ENCODE data around the gene STAM2. TPM values are rescaled to one million over a fixed set of nuclear protein-coding genes. Genes with fewer than 3 reads are reported as not detected.
A peak's percentile ranks its signal among the peaks of the same experiment; 100 is the strongest.

STAM2 gene
- total and polyA plus RNA-seq, 2 donors from 2014 or later = 12.5 to 41.1 TPM

GRCh38 chr2:152132306-152132705, 43.3 kb downstream of the STAM2 start:
- DNase-seq (peak in 1 of 5 donors; percentile 15), FAIRE-seq (no peak)
- Histone ChIP-seq H3K9ac (ENCODE audit: low read length in 3 of 3) (no peak overlapping the region), H3K4me3 (ENCODE audit: low read length in 3 of 3) (no peak overlapping the region), H3K36me3 (ENCODE audit: control insufficient read depth in 2 of 3, insufficient read depth in 3 of 3, low read length in 3 of 3) (no peaks in the 10 kb centered on the region), H3K9me3 (ENCODE audit: control insufficient read depth in 2 of 3, insufficient read depth in 1 of 3, low read length in 3 of 3) (no peaks in the 10 kb centered on the region), H3K27me3 (ENCODE audit: control insufficient read depth, insufficient read depth, low read length) (no peaks in the 10 kb centered on the region), H3K27ac (ENCODE audit: low read depth in 2 of 2, low read length in 2 of 2) (no peak overlapping the region), H3K4me1 (ENCODE audit: control insufficient read depth in 2 of 3, insufficient read depth in 2 of 3, low read depth in 1 of 3, low read length in 3 of 3) (peaks cover 0 to 2% (median 0%) of the 10 kb centered on the region in 3 donors)
- intact Hi-C loops (cut with DNase I) = no loop called here
- no peak for TF ChIP-seq CTCF (IDR thresholded peaks at IDR 0.05; ENCODE audit: borderline replicate concordance, extremely low read depth, insufficient read depth)

- intact Hi-C loops (cut with DNase I) = no loop called here
- no peaks in the 10 kb centered on the region for H3K27me3 ChIP-seq (ENCODE audit: control insufficient read depth, insufficient read depth, low read length)
- no peak overlapping the region for H3K9ac ChIP-seq (ENCODE audit: low read length in 3 of 3)
- DNase-seq (peak in 1 of 5 donors; percentile 45), FAIRE-seq (no peak)
- H3K4me3 ChIP-seq (ENCODE audit: low read length in 3 of 3) = no peak overlapping the region
- TF ChIP-seq CTCF (IDR thresholded peaks at IDR 0.05; ENCODE audit: borderline replicate concordance, extremely low read depth, insufficient read depth) = no peak
- H3K36me3 ChIP-seq (ENCODE audit: control insufficient read depth in 2 of 3, insufficient read depth in 3 of 3, low read length in 3 of 3) = peaks cover 0 to 5% (median 3%) of the 10 kb centered on the region in 3 donors
- no peak overlapping the region for H3K27ac ChIP-seq (ENCODE audit: low read depth in 2 of 2, low read length in 2 of 2)
- no peaks in the 10 kb centered on the region for H3K4me1 ChIP-seq (ENCODE audit: control insufficient read depth in 2 of 3, insufficient read depth in 2 of 3, low read depth in 1 of 3, low read length in 3 of 3)
- H3K9me3 ChIP-seq (ENCODE audit: control insufficient read depth in 2 of 3, insufficient read depth in 1 of 3, low read length in 3 of 3) = no peaks in the 10 kb centered on the region
Measured at GRCh38 chr2:152127628-152128027, 47.9 kb downstream of the STAM2 start.

GRCh38 chr2:152126664-152127063, 48.9 kb downstream of the STAM2 start:
- no peak for TF ChIP-seq CTCF (IDR thresholded peaks at IDR 0.05; ENCODE audit: borderline replicate concordance, extremely low read depth, insufficient read depth)
- Histone ChIP-seq H3K27ac (ENCODE audit: low read depth in 2 of 2, low read length in 2 of 2) (no peak overlapping the region), H3K9me3 (ENCODE audit: control insufficient read depth in 2 of 3, insufficient read depth in 1 of 3, low read length in 3 of 3) (no peaks in the 10 kb centered on the region), H3K27me3 (ENCODE audit: control insufficient read depth, insufficient read depth, low read length) (no peaks in the 10 kb centered on the region), H3K9ac (ENCODE audit: low read length in 3 of 3) (no peak overlapping the region), H3K36me3 (ENCODE audit: control insufficient read depth in 2 of 3, insufficient read depth in 3 of 3, low read length in 3 of 3) (peaks cover 0 to 5% (median 3%) of the 10 kb centered on the region in 3 donors), H3K4me3 (ENCODE audit: low read length in 3 of 3) (no peak overlapping the region), H3K4me1 (ENCODE audit: control insufficient read depth in 2 of 3, insufficient read depth in 2 of 3, low read depth in 1 of 3, low read length in 3 of 3) (no peaks in the 10 kb centered on the region)
- intact Hi-C loops (cut with DNase I) = no loop called here
- no peak for FAIRE-seq
- no peak for DNase-seq

GRCh38 chr2:152122161-152122560, 53.4 kb downstream of the STAM2 start:
- FAIRE-seq = no peak
- no peak overlapping the region for H3K4me3 ChIP-seq (ENCODE audit: low read length in 3 of 3)
- intact Hi-C loops (cut with DNase I) = no loop called here
- TF ChIP-seq CTCF (IDR thresholded peaks at IDR 0.05; ENCODE audit: borderline replicate concordance, extremely low read depth, insufficient read depth) = no peak
- H3K36me3 ChIP-seq (ENCODE audit: control insufficient read depth in 2 of 3, insufficient read depth in 3 of 3, low read length in 3 of 3) = peaks cover 0 to 10% (median 3%) of the 10 kb centered on the region in 3 donors
- no peaks in the 10 kb centered on the region for H3K9me3 ChIP-seq (ENCODE audit: control insufficient read depth in 2 of 3, insufficient read depth in 1 of 3, low read length in 3 of 3)
- H3K9ac ChIP-seq (ENCODE audit: low read length in 3 of 3) = no peak overlapping the region
- no peak for DNase-seq
- H3K27ac ChIP-seq (ENCODE audit: low read depth in 2 of 2, low read length in 2 of 2) = no peak overlapping the region
- H3K27me3 ChIP-seq (ENCODE audit: control insufficient read depth, insufficient read depth, low read length) = no peaks in the 10 kb centered on the region
- H3K4me1 ChIP-seq (ENCODE audit: control insufficient read depth in 2 of 3, insufficient read depth in 2 of 3, low read depth in 1 of 3, low read length in 3 of 3) = no peaks in the 10 kb centered on the region
